ENCODE results near the gene DAB2. TPM values are rescaled to one million over a fixed set of nuclear protein-coding genes. Genes with fewer than 3 reads are reported as not detected.

DAB2 gene
- total RNA-seq, 6 donors from 2014 or later = 100 to 177 (median 144) TPM

- Histone ChIP-seq H3K4me1 (peaks cover 0 to 6% (median 3%) of the 10 kb centered on the region in 4 donors), H3K27me3 (no peaks in the 10 kb centered on the region), H3K27ac (no peak overlapping the region), H3K36me3 (peaks cover 4 to 65% (median 16%) of the 10 kb centered on the region in 4 donors), H3K9me3 (no peaks in the 10 kb centered on the region), H3K4me3 (no peak overlapping the region)
- ATAC-seq (ENCODE audit: low FRiP score in 2 of 2) (no peak), DNase-seq (no peak)
- TF ChIP-seq POLR2AphosphoS5 (IDR thresholded peaks at IDR 0.05) = no peak
- TF ChIP-seq POLR2A (IDR thresholded peaks at IDR 0.05) = no peak
- TF ChIP-seq CTCF (IDR thresholded peaks at IDR 0.05) = no peak
- TF ChIP-seq EP300 (IDR thresholded peaks at IDR 0.05) = no peak
- WGBS, 2 donors = 97 to 98% methylated on average over 3 of the region's 3 CpGs
These were observed 33.8 kb downstream of the DAB2 start for GRCh38 chr5:39390945-39391344.

DNA sequence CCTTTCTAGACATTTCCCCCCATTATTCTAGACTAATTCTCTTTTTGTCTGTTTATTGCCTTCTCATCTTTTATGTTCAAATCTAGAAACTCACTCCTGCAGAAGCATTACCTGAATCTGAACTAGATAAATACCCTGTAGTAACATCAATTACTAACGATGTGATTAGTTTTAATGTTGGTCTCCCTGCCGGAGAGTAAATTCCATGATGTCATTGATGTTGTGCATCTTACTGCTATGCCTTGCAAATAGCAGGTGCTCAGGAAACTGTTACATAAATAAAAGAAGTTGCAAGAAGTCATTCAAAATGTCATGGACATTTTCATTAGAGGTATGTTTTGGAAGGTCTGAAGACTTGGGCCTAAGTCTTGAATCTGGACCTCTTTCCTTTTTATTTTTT is 37.5 kb downstream of the DAB2 start:
- 85 to 86% methylated on average over 2 of the region's 2 CpGs for WGBS, 2 donors
- DNase-seq = no peak
- Histone ChIP-seq H3K36me3 (peaks cover 4 to 64% (median 23%) of the 10 kb centered on the region in 4 donors), H3K9me3 (no peaks in the 10 kb centered on the region), H3K4me1 (peaks cover 0 to 6% (median 0%) of the 10 kb centered on the region in 4 donors), H3K27me3 (no peaks in the 10 kb centered on the region), H3K4me3 (no peak overlapping the region), H3K27ac (no peak overlapping the region)
- no peak for ATAC-seq (ENCODE audit: low FRiP score in 2 of 2)
- TF ChIP-seq CTCF (IDR thresholded peaks at IDR 0.05) (no peak), POLR2A (IDR thresholded peaks at IDR 0.05) (no peak), EP300 (IDR thresholded peaks at IDR 0.05) (no peak), POLR2AphosphoS5 (IDR thresholded peaks at IDR 0.05) (no peak)

- Histone ChIP-seq H3K27me3 (no peaks in the 10 kb centered on the region), H3K4me1 (peaks cover 0 to 6% (median 0%) of the 10 kb centered on the region in 4 donors), H3K4me3 (no peak overlapping the region), H3K9me3 (no peaks in the 10 kb centered on the region), H3K27ac (no peak overlapping the region), H3K36me3 (peaks cover 0 to 49% (median 23%) of the 10 kb centered on the region in 4 donors)
- DNase-seq (no peak), ATAC-seq (ENCODE audit: low FRiP score in 2 of 2) (no peak)
- TF ChIP-seq POLR2AphosphoS5 (IDR thresholded peaks at IDR 0.05) (no peak), EP300 (IDR thresholded peaks at IDR 0.05) (no peak), CTCF (IDR thresholded peaks at IDR 0.05) (no peak), POLR2A (IDR thresholded peaks at IDR 0.05) (no peak)
- 84 to 85% methylated on average over 1 of the region's 1 CpG for WGBS, 2 donors
These were observed 40.5 kb downstream of the DAB2 start for GRCh38 chr5:39384271-39384670.

DNA sequence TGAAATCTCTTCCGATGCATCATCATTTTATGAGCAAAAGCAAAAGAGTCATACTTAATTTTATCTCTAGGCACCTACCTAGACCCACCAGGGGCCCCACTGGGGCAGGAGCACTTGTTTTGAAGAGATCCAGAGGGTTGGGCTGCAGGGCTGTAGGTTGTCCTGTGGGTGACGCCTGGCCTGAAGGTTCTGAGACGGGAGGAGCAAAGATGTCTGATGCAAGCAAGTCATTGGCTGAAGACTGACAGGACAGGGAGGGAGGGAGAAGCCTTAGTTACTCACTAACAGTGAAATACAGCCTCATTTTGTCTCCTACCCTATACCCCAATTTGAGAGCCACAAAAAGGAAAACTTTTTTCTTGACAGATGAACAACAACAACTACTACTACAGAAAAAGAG is 43.4 kb downstream of the DAB2 start:
- H3K9me3 ChIP-seq = no peaks in the 10 kb centered on the region
- no peak for DNase-seq
- H3K27me3 ChIP-seq = no peaks in the 10 kb centered on the region
- 87 to 88% methylated on average over 3 of the region's 3 CpGs for WGBS, 2 donors
- H3K36me3 ChIP-seq = peaks cover 0 to 55% (median 27%) of the 10 kb centered on the region in 4 donors
- H3K27ac ChIP-seq = no peak overlapping the region
- ATAC-seq (ENCODE audit: low FRiP score in 2 of 2) = no peak
- TF ChIP-seq POLR2A (IDR thresholded peaks at IDR 0.05) (no peak), CTCF (IDR thresholded peaks at IDR 0.05) (no peak)
- H3K4me3 ChIP-seq = no peak overlapping the region
- no peaks in the 10 kb centered on the region for H3K4me1 ChIP-seq

GRCh38 chr5:39379693-39380092 is 45.1 kb downstream of the DAB2 start:
- DNase-seq = no peak
- no peak overlapping the region for H3K4me3 ChIP-seq
- no peak for ATAC-seq (ENCODE audit: low FRiP score in 2 of 2)

More at GRCh38 chr5:39379693-39380092, 45.1 kb downstream of the DAB2 start:
- H3K9me3 ChIP-seq = no peaks in the 10 kb centered on the region
- 73 to 78% methylated on average over 3 of the region's 3 CpGs for WGBS, 2 donors
- no peaks in the 10 kb centered on the region for H3K4me1 ChIP-seq
- peaks cover 0 to 69% (median 34%) of the 10 kb centered on the region in 4 donors for H3K36me3 ChIP-seq
- TF ChIP-seq EP300 (IDR thresholded peaks at IDR 0.05) (no peak), POLR2A (IDR thresholded peaks at IDR 0.05) (no peak), CTCF (IDR thresholded peaks at IDR 0.05) (no peak), POLR2AphosphoS5 (IDR thresholded peaks at IDR 0.05) (no peak)
- no peaks in the 10 kb centered on the region for H3K27me3 ChIP-seq
- no peak overlapping the region for H3K27ac ChIP-seq

All from upper lobe of left lung (tissue), 6 donors.